ENCODE measurements around the gene TYR.

- TF ChIP-seq CTCF (conservative IDR thresholded peaks at IDR 0.05; ENCODE audit: low read length) = no peak
- no peak for TF ChIP-seq EZH2phosphoT487 (IDR thresholded peaks at IDR 0.05; ENCODE audit: borderline replicate concordance, low read depth, low read length)
These were observed 9.3 kb upstream of the TYR start for GRCh38 chr11:89168396-89168795.

Data from OCI-LY7 (cell line).